Esophagus mucosa (tissue), 1 donor: Measurements from ENCODE around the gene MTA1. TPM values are rescaled to one million over a fixed set of nuclear protein-coding genes. Genes with fewer than 3 reads are reported as not detected.

Experiments used
- ATAC-seq: fragments of 200-7000 bp; cut with Tn5 transposase; one replicate; pipeline ENCODE4 v1.9.1; 2020
- total RNA-seq: library from RNA; stranded (reverse); gene quantifications from one replicate; pipeline ENCODE4 v1.2.4, GENCODE V29; 2023
- donor health status: DM: yes; HTN: yes; CAD: no.

Gene MTA1
- total RNA-seq, 1 donor from 2014 or later = 30.9 TPM

DNA sequence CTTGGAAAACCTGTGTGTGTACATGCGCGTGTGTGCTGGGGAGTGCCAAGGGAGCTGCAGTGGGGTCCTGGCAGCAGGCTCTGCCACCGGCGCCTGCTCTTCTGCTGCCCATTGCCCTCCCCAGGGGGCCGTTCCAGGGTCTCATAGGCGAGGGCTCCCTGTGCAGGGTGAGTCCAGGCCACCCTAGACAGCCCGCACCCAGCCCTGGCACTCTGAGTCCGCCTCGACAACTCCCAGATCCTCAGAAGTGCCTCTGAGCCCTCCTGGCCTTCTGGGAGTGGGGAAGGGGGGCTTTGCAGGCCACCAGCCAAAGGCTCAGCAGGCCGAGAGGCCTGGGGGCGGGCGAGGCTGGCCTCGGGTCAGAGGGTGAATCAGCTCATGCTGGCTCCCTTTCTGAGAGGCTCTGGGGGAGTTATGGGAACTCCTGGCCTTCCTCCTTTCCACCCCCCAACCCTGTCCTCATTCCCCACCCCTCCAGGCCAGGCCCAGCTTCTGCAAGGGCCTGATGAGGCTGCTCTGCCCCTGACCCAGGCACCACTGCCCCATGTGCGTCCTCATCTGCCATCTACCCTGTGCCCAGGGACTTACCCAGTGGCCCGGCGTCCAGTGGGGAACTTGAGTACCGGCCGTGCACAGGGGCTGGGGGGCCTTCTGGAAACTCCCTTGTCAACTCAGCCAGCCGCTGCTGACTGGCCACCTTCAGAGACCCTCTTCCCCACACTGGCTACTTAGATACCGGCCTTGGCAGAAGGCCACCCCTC is 69.3 kb downstream of the MTA1 start:
- no peak for ATAC-seq

- ATAC-seq = peak; percentile 14
These were observed 70.1 kb downstream of the MTA1 start for GRCh38 chr14:105489542-105490266.

DNA sequence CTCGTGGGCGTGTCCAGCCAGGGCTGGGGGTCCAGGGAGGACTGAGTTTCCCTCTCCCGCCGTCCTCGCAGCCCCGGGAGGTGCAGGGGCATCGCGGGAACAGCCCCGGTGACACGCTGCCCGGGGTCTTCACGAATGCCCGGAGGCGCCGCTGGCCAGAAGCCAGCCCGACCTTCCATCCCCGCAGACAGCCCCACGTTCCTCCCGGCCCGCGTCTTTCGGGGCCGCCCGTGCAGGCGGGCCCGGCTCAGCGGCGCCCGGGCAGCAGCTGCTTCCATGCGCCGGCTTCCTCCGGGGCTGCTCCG is 70.6 kb downstream of the MTA1 start:
- ATAC-seq = no peak

GRCh38 chr14:105490572-105491365 is 71.1 kb downstream of the MTA1 start, which contains the start of gene TEDC1:
TSS of gene TEDC1 (plus strand) at chr14:105491246. CDS start at chr14:105491376, 130 bp downstream.
- peak; percentile 84 for ATAC-seq

GRCh38 chr14:105491366-105491973 is 71.8 kb downstream of the MTA1 start:
- peak; percentile 49 for ATAC-seq

GRCh38 chr14:105492031-105492970 is 72.7 kb downstream of the MTA1 start:
- ATAC-seq = no peak

DNA sequence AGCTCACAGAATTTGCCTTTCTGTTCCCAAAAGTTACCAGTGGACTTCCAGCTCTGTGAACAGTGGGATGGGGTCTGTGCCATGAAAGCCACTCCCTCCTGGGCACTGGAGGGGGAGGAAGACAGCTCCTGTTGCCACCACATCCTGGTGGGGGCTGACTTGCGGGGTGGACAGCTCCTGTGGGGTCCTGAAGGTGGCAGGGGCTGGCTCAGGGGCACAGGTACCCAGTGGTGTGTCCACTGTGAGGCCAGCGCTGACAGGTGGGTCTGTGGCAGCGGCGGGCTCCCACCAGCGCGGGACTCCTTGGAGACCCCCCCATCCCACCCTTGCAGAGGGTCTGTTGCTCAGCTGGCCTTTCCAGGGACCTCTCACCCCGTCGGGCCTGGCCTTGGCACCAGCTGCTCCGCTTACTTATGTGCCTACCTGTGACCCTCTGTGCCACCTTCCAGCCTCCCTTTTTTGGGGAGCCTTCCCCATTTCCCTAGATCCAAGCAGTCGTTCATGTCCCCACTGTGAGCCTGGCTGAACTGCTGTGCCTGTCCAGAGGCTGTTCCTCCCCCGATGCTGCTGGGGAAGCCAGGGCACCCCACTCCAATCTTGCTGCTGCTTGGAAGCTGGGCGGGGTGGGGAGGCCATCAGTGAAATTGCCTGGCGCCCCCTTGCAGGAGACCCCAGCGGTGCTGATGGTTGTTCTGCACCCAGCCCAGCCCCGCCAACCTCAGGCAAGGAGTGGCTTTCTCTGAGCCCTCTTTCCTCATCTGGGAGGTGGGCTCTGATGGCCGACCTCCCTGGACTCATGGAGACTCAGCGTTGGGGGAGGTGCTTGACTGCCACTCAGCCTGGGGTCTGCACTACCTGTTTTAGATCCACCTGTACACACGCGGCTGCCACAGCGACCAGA is 73.6 kb downstream of the MTA1 start:
- ATAC-seq = no peak

GRCh38 chr14:105493921-105494605 is 74.4 kb downstream of the MTA1 start:
- no peak for ATAC-seq

- no peak for ATAC-seq
These were observed 74.9 kb downstream of the MTA1 start for GRCh38 chr14:105494606-105494929.

GRCh38 chr14:105495101-105495989 is 75.7 kb downstream of the MTA1 start:
- no peak for ATAC-seq

DNA sequence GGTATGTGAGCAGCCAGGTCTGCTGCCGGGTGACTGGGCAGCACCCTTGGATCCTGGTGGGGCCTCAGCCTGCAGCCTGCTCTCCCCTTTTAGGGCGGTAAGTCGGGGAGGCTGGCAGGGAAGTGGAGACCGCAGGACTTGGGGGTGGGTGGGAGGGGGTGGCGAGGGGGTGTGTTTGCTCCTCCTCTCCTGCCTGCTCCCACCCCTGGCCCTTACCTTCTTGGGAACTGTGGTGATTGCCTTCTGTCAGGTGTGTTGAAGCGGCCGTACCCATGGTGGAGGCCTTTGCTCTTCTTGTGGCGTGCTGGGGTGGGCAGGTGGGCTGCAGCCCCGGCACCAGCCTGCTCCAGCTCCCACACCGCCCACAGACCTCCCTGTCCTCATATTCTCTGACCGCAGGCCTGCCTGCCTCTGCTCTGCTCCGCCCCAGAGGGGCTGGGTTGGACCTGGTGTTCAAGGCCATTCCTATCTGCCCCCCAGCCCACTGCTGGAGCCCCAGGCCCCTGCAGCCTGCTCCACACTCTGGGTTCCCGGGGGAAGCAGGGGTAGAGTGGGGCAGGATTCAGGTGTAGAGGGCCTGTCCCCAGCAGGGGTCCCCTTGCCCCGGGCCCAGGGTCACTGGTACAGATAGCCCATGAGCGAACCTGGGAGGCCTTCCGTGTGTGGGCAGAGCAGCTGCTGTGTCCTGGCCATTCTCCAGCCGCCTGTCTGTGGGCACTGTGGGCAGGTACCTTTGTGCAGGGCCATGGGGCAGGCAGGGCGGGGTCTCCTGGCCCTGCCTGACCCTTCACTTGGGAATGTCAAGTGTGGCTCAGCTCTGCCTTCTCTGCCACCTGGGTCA is 76.6 kb downstream of the MTA1 start:
- no peak for ATAC-seq

DNA sequence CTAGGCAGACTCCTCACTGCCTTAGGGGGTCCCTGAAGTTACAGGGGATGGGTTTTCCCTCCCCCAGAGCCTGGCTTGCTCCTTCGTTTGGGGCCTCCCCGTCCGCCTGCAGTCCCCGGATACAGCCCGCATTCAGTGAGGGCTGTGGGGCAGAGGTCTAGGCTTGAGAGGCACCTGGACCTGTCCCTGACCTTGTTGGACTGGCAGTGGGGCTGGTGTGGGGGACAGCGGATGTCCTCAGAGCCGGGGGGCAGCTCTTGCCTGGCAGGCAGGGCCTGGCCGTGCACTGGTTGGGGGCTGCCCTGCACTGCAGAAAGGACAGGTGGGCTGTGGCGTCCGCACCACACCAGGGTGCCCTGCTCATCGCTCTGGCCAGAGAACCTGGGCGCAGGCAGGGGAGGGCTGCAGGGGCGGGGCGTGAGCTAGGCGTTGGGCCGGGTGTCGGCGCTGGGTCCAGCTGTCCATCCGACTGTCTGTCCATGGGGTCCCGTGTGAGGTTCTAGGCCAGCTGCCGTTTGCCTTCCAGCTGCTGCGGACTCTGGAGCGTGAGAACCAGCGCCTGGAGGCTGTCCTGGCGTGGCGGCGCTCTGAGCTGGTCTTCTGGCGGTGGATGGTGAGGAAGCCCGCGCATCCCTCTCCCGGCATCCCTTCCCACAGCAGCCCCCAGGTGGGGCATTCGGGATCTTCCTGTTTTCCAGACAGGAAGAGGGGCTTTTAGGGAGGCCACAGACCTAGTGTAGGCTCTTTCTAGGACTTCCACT is 77.4 kb downstream of the MTA1 start:
- ATAC-seq = no peak

GRCh38 chr14:105497671-105498429 is 78.2 kb downstream of the MTA1 start:
- no peak for ATAC-seq

DNA sequence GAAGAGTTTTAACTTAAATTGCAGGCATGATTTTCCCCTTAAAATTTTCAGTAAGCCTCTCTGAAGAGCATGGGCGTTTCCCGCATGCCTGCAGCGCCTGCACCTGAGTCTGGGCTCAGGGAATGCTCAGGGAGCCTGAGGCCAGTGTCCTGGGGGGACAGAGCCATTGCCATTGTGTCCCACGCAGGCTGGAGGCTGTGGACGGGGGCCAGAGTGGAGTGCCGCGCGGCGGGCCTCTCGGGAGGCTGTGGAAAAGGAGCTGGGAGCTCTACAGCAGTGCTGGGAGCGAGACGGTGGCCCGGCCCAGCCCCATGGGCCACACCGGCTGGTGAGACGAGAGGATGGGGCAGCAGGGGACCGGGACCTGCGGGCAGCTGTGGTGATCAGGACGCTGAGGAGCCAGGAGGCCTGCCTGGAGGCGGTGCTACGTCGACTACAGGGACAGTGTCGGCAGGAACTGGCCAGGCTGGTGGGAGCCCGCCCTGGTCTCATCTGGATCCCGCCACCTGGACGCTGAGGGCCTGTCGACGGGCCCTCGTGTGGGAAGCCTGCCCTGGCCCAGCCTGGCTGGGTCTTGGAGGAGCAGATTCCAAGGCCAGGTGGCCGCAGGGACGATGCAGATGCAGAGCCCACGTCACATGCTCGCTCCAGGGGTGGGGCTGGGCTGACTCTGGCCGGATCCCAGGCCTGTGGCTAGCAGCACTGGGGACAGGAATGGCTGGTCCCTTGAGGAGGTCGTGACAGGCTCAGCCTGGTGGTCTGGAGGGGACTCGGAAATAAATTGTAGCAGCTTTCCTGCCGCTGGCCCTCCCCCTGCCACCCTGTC is 79.0 kb downstream of the MTA1 start:
- no peak for ATAC-seq

- ATAC-seq = peak; percentile 37
These were observed 79.8 kb downstream of the MTA1 start for GRCh38 chr14:105499256-105500035.
